HG02678 (cell line): ENCODE data around the gene MYT1.
"Not testable (repeated sequence)": the region's sequence is repeated elsewhere in the genome, so short reads cannot be mapped to it uniquely, and the experiment has no call there.

Experiments
- ATAC-seq: cut with Tn5 transposase; IDR thresholded peaks from one replicate; pipeline ENCODE4 v1.9.1; 2021; ENCODE audit warnings: mild to moderate bottlenecking, moderate library complexity; ENCODE audit not compliant: unreplicated experiment

Gene MYT1

DNA sequence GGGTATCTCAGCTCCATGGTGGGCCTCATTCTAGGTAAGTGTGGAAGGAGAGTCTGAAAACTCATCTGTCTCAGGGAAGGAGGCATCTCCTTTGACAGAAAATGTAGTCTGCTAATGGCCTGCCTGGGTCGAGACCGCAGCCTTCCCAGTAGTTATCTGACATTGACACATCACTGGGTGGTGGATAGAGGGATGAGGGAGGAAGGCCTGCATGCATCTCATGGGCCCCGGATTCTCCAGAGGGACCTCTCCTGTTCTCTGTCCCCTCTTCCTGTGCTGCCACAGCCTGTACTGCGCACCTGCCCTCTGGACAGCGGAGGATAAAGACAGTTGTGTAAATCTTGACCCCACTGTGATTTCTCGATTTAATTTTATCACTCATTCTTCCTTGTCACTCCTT, 96.0 kb downstream of the MYT1 start:
- no peak for ATAC-seq

- ATAC-seq, result no peak
These were observed 96.9 kb downstream of the MYT1 start for GRCh38 chr20:64261138-64261537.

GRCh38 chr20:64264091-64264490, 99.8 kb downstream of the MYT1 start:
- no peak for ATAC-seq

DNA sequence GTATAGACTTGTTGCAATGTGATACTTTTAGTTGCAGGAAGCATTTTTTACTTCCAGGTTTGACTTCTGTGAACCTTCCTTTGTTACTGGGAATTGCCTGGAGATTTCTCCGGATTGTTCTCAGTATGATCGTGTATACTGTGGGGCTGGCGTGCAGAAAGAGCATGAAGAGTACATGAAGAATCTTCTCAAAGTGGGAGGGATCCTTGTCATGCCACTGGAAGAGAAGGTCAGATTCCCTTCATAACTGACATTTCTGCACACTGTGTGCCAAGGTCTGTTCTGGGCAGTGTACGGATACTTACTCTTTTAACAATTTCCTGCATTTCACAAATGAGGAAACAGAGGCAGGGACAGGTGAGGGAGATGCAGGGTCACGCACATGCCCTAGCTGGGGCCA, 100.9 kb downstream of the MYT1 start:
- ATAC-seq, result no peak

GRCh38 chr20:64266988-64267387, 102.7 kb downstream of the MYT1 start:
- ATAC-seq, result no peak

GRCh38 chr20:64268174-64268573, 103.9 kb downstream of the MYT1 start:
- no peak for ATAC-seq

GRCh38 chr20:64269604-64270411, 105.6 kb downstream of the MYT1 start:
- no peak for ATAC-seq

GRCh38 chr20:64271636-64272035, 107.4 kb downstream of the MYT1 start:
- ATAC-seq, result no peak

- no peak for ATAC-seq
These were observed 108.9 kb downstream of the MYT1 start for GRCh38 chr20:64273109-64273508.

DNA sequence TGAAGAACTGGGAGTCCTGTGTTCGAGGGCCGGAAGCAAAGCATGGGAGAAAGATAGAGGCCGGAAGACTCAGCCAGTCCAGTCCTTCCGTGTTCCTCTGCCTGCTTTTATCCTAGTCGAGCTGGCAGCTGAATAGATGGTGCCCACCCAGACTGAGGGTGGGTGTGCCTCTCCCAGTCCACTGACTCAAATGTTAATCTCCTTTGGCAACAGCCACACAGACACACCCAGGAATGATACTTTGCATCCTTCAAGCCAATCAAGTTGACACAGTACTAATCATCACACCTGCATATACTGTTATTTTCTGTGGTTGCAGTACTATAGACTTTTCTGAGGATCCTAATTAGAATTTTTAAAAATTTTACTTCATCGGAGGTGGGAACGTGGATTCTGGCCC, 112.6 kb downstream of the MYT1 start:
- ATAC-seq, result no peak

GRCh38 chr20:64277571-64278316, 113.5 kb downstream of the MYT1 start:
- no peak for ATAC-seq

GRCh38 chr20:64278317-64278681, 114.0 kb downstream of the MYT1 start:
- no peak for ATAC-seq

GRCh38 chr20:64279826-64280459, 115.7 kb downstream of the MYT1 start:
- no peak for ATAC-seq

DNA sequence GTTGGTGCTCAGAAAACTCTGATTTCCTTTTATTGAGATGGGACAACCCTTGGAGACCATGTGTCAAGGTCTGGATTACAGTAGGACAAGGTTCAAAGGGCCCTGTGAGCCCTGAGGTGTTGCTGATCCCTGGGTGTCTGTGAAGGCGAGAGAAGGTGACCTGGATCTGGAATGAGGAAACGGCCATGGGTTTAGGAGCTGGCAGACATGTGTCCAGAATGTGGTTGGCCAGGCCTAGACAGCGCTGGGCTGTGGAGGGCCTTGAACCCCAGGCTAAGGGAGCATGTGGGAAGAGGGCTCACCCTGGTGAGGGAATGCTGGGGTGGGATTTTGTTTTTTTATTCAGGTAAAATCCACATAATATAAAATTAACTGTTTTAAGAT, 116.2 kb downstream of the MYT1 start:
- ATAC-seq, result no peak

DNA sequence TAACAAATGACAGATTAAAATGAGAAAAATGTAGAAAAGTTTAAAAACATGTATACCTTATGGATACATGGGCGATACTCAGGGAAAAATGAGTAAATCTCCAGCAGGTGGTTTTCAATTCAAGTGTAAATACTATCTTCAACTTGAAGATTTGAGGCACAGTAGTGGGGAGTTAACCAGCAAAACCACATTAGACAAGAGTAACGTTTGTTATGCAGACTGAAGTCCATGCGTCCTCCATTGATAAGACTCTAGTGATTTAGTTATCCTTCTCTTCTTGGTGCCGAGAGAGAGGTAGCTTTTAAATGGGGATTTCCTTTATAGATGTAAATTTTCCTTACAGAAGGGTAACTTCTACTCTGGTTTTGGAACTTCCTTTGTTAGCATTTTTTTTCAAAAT, 119.4 kb downstream of the MYT1 start:
- ATAC-seq, result no peak

DNA sequence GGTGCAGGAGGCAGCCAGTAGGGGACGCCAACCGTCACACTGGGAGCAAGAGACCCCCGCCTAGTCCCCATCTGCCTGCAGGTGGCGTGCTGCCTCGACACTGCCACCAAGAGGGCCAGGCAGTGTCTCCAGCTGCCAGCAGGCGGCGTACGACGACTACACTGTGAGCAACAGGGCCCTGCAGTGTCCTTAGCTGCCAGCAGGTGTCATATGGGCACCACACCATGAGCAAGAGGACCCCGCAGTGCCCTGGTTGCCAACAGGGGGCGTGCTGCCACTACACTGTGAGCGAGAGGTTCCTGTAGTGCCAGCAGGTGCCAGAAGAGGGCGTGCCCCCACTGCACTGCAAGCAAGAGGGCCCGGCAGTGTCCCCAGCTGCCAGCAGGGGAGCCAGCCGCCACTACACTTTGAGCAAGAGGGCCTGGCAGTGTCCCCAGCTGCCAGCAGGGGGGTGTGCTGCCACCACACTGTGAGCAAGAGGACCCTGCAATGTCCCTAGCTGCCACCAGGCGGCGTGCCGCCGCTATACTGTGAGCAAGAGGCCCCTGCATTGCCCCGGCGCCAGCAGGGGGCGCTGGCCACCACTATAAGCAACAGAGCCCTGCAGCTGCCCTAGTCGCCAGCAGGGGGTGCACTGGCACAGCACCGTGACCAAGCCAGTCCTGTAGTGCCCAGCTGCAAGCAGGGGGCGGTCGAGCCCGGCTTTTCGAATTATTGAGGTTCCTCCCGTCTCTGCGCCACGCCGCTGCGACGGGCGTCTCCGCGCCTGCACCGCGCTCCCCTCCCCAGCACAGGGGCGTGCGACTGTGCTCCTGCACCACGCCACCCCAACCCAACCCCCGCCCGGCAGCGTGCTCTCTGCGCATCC, 121.6 kb downstream of the MYT1 start:
- ATAC-seq, result peak; percentile 92

- not testable (repeated sequence) for ATAC-seq
These were observed 122.4 kb downstream of the MYT1 start for GRCh38 chr20:64286447-64287263.

DNA sequence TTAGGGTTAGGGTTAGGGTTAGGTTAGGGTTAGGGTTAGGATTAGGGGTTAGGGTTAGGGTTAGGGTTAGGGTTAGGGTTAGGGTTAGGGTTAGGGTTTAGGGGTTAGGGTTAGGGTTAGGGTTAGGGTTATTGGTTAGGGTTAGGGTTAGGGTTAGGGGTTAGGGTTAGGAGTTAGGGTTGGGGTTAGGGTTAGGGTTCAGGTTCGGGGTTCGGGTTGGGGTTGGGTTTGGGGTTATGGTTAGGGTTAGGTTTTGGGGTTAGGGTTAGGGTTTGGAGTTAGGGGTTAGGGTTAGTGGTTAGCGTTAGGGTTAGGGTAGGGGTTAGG, 123.0 kb downstream of the MYT1 start:
- ATAC-seq, result not testable (repeated sequence)
